GM12878 (cell line): ENCODE measurements around the gene GREB1. TPM values are rescaled to one million over a fixed set of nuclear protein-coding genes. Genes with fewer than 3 reads are reported as not detected.

Source experiments
- ATAC-seq: fragments of 200-7000 bp; cut with Tn5 transposase; 3 replicates; pipeline ENCODE4 v1.9.1; 2020; ENCODE audit warnings: mild to moderate bottlenecking, moderate library complexity
- BruUV-seq: library from RNA; stranded (reverse); fragments of 400-500 nt; replicated peaks from 2 replicates; lab custom pipeline; 2021; lab: Mats Ljungman, UMichigan
- CTCF ChIA-PET: fragments of 300-600 bp; sonication (Branson Sonifier 250); formaldehyde crosslinking; extraction: SDS; loops from one replicate; lab custom pipeline; 2021; ENCODE audit warnings: inconsistent platforms; lab: Yijun Ruan, JAX
- POLR2A ChIA-PET: fragments of 350-600 bp; formaldehyde crosslinking; extraction: SDS; loops from one replicate; lab custom pipeline; 2021; ENCODE audit warnings: inconsistent platforms; lab: Charles Lee
- RAD21 ChIA-PET: fragments of 300-600 bp; sonication (Branson Sonifier 250); formaldehyde crosslinking; loops from one replicate; lab custom pipeline; 2023; ENCODE audit warnings: antibody characterized with exemption; ENCODE audit not compliant: unreplicated experiment; lab: Charles Lee
- SMC1A ChIA-PET: fragments of 300-600 bp; sonication (Branson Sonifier 250); formaldehyde crosslinking; loops from one replicate; lab custom pipeline; 2023; ENCODE audit not compliant: unreplicated experiment, uncharacterized antibody; lab: Charles Lee
- DNase-seq: peaks from one replicate; pipeline ENCODE4 v3.0.0-alpha.2; 2011; ENCODE audit warnings: low read depth, low spot score
- FAIRE-seq: peaks from 3 replicates; lab custom pipeline; 2011; peaks lifted over from hg19 to GRCh38; lab: Jason Lieb, UNC
- H2AFZ ChIP-seq: 2 replicates; pipeline ENCODE4 v1.6.0; 2011; ENCODE audit warnings: low read depth, low read length, control low read depth; ENCODE audit not compliant: control insufficient read depth
- H3K27ac ChIP-seq: 2 replicates; pipeline ENCODE4 v1.5.1; 2011; ENCODE audit warnings: control low read depth; ENCODE audit not compliant: control insufficient read depth, insufficient read depth
- H3K27me3 ChIP-seq, 2 experiments: replicated peaks in 1 of 2; 2 replicates each; pipeline versions ENCODE4 v1.6.0 to v1.6.1; 2011; ENCODE audit warnings: low read length in 1 of 2; ENCODE audit not compliant: control insufficient read depth in 2 of 2, insufficient read depth in 2 of 2
- H3K36me3 ChIP-seq, 2 experiments: 2 replicates each; pipeline ENCODE4 v1.5.1; 2011; ENCODE audit warnings: low read length in 1 of 2; ENCODE audit not compliant: control insufficient read depth in 2 of 2, insufficient read depth in 2 of 2
- H3K4me1 ChIP-seq: 2 replicates; pipeline ENCODE4 v1.6.1; 2011; ENCODE audit warnings: mild to moderate bottlenecking, low read length, moderate library complexity, mixed read lengths; ENCODE audit not compliant: control insufficient read depth, insufficient read depth
- H3K4me2 ChIP-seq: 2 replicates; pipeline ENCODE4 v1.6.0; 2011; ENCODE audit warnings: control low read depth; ENCODE audit not compliant: control insufficient read depth, insufficient read depth
- H3K4me3 ChIP-seq: fragments of 200-600 bp; sonication (generic); 2 replicates; pipeline ENCODE4 v1.5.1; 2016
- H3K79me2 ChIP-seq: 2 replicates; pipeline ENCODE4 v1.6.0; 2011; ENCODE audit warnings: low read length; ENCODE audit not compliant: control insufficient read depth, insufficient read depth
- H3K9ac ChIP-seq: 2 replicates; pipeline ENCODE4 v1.8.0; 2011; ENCODE audit warnings: low read length, control low read depth, mixed read lengths; ENCODE audit not compliant: control insufficient read depth, insufficient read depth
- H3K9me3 ChIP-seq: replicated peaks from 3 replicates; pipeline ENCODE4 v1.5.1; 2011; ENCODE audit warnings: mild to moderate bottlenecking, low read length; ENCODE audit not compliant: control insufficient read depth, insufficient read depth
- H4K20me1 ChIP-seq: 2 replicates; pipeline ENCODE4 v1.6.0; 2011; ENCODE audit not compliant: control insufficient read depth, insufficient read depth
- BHLHE40 ChIP-seq, 2 experiments: fragments of 450-650 bp in 1 of 2; IDR thresholded peaks; 2 replicates each; pipeline ENCODE4 v1.6.1; 2011 to 2017; ENCODE audit warnings: low read depth in 2 of 2, borderline replicate concordance in 1 of 2, improper control_type of control experiment in 1 of 2, low read length in 1 of 2, mild to moderate bottlenecking in 1 of 2
- POLR2AphosphoS5 ChIP-seq: IDR thresholded peaks from 2 replicates; pipeline ENCODE4 v1.6.1; 2011; ENCODE audit warnings: mild to moderate bottlenecking, low read length, inconsistent platforms
- TCF12 ChIP-seq: IDR thresholded peaks from 2 replicates; pipeline ENCODE4 v1.6.1; 2011; ENCODE audit warnings: low read depth, mild to moderate bottlenecking, low read length
- YY1 ChIP-seq: IDR thresholded peaks from 2 replicates; pipeline ENCODE4 v1.6.1; 2011; ENCODE audit warnings: low read depth, mild to moderate bottlenecking, low read length
- ZSCAN29 ChIP-seq: fragments of 450-650 bp; IDR thresholded peaks from 2 replicates; pipeline ENCODE4 v1.6.1; 2017; ENCODE audit warnings: mild to moderate bottlenecking, moderate library complexity
- WGBS: methylation state at CpG from one replicate; pipeline ENCODE4 v1.1.6; 2016; ENCODE audit warnings: low lambda C conversion rate; ENCODE audit not compliant: insufficient replicate concordance, insufficient coverage; ENCODE audit errors: missing lambda C conversion rate; 5-methylcytosine and 5-hydroxymethylcytosine counted together
- in situ Hi-C: fragments of 300-500 bp; cut with MboI; formaldehyde crosslinking; loops from 9 replicates; pipeline ENCODE4 v1.14.3; 2018; ENCODE audit warnings: mixed read lengths
- intact Hi-C: fragments of 100-400 bp; cut with micrococcal nuclease; formaldehyde crosslinking; loops from one replicate; pipeline ENCODE4 v1.14.2; 2022; ENCODE audit not compliant: unreplicated experiment
- polyA plus RNA-seq, 11 experiments: library from polyadenylated mRNA; depleted of rRNA in 4 of 11; unstranded in 6 of 11; stranded (reverse) in 5 of 11; fragments of >200 nt; fragmentation: Nextera tagmentation in 4 of 11; fragmentation: Illumina TruSeq in 1 of 11; extraction: Ambion mirVana in 4 of 11; extraction: Trizol in 1 of 11; gene quantifications; 1 replicate in 1 of 11; 2 replicates in 10 of 11; pipeline versions ENCODE4 v1.2.1 to v1.2.3, GENCODE V29; 2011 to 2016; ENCODE audit warnings: inconsistent platforms in 2 of 11, missing spikeins in 2 of 11, low read depth in 1 of 11
- total RNA-seq, 4 experiments: library from RNA; depleted of rRNA in 3 of 4; stranded (reverse); fragments of >200 nt in 3 of 4; fragmentation: Illumina TruSeq in 1 of 4; extraction: Trizol in 1 of 4; gene quantifications; 2 replicates each; pipeline versions ENCODE4 v1.2.1 to v1.2.3, GENCODE V29; 2013 to 2021
- TF ChIP-seq, protein P1 (sequence below): IDR thresholded peaks from 2 replicates; pipeline ENCODE4 v1.6.1; 2012; ENCODE audit warnings: low read depth, low read length, improper control_type of control experiment
- TF ChIP-seq, protein P2 (sequence below): fragments of 450-650 bp; IDR thresholded peaks from 2 replicates; pipeline ENCODE4 v1.6.1; 2016; ENCODE audit warnings: mild to moderate bottlenecking
- TF ChIP-seq, protein P3 (sequence below): fragments of 450-650 bp; IDR thresholded peaks from 2 replicates; pipeline ENCODE4 v1.6.1; 2017; ENCODE audit warnings: mild to moderate bottlenecking

GREB1 gene
- total and polyA plus RNA-seq, 10 of the 15 experiments (the other 5 are each of a cell fraction or from before 2014, with no cell fraction given): 0.09 to 2.1 (median 0.37) TPM; not detected in 1

DNA sequence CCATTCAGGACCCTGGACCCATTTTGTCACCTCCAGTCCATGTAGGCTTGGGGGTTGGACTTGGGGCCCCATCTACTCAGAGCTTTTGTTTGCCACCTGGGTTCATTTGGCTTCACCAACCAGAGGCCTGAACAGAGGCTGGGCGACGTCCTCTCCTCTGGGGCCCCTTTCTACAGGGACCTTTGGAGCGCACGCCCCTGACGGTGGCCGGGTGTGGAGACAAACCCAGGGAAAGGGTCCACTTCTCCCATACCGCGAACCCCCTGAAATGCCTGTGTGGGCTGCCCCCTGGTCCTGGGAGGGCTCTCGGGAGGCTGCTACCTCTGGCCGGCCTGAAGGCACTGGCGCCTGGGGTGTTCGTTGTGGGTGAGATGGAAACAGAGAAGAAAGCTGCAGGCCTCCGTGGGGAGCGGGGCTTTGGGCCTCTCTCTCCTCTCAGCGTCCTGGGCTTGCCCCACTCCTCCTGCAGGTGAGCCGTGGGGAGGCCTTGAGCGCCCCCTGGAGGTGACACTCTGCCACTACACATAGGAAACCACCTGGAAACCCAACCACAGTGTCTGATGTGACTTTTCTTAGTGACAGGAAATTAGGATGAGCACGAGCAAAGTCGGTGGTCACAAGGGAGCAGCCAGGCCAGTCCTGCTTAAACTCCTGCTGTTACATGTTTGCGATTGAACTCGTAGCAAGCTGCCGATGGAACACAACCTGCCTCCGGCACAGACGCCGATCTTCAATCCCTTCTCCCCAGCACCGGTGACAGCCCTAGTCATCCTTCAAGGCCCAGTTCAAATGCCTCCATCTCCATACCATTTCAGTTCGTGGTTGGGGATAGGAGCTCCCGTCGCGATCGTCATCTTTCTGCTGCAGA is 148.1 kb downstream of the GREB1 start (continued):
- TF ChIP-seq, protein P1, sequence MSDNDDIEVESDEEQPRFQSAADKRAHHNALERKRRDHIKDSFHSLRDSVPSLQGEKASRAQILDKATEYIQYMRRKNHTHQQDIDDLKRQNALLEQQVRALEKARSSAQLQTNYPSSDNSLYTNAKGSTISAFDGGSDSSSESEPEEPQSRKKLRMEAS: no peak
- TF ChIP-seq, protein P2, sequence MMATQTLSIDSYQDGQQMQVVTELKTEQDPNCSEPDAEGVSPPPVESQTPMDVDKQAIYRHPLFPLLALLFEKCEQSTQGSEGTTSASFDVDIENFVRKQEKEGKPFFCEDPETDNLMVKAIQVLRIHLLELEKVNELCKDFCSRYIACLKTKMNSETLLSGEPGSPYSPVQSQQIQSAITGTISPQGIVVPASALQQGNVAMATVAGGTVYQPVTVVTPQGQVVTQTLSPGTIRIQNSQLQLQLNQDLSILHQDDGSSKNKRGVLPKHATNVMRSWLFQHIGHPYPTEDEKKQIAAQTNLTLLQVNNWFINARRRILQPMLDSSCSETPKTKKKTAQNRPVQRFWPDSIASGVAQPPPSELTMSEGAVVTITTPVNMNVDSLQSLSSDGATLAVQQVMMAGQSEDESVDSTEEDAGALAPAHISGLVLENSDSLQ: no peak
- TF ChIP-seq, protein P3, sequence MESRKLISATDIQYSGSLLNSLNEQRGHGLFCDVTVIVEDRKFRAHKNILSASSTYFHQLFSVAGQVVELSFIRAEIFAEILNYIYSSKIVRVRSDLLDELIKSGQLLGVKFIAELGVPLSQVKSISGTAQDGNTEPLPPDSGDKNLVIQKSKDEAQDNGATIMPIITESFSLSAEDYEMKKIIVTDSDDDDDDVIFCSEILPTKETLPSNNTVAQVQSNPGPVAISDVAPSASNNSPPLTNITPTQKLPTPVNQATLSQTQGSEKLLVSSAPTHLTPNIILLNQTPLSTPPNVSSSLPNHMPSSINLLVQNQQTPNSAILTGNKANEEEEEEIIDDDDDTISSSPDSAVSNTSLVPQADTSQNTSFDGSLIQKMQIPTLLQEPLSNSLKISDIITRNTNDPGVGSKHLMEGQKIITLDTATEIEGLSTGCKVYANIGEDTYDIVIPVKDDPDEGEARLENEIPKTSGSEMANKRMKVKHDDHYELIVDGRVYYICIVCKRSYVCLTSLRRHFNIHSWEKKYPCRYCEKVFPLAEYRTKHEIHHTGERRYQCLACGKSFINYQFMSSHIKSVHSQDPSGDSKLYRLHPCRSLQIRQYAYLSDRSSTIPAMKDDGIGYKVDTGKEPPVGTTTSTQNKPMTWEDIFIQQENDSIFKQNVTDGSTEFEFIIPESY: no peak
- TF ChIP-seq YY1 (no peak), POLR2AphosphoS5 (no peak), TCF12 (0 out of 2 replicates have a peak, but pooled peaks have one; percentile 21), ZSCAN29 (no peak)

DNA sequence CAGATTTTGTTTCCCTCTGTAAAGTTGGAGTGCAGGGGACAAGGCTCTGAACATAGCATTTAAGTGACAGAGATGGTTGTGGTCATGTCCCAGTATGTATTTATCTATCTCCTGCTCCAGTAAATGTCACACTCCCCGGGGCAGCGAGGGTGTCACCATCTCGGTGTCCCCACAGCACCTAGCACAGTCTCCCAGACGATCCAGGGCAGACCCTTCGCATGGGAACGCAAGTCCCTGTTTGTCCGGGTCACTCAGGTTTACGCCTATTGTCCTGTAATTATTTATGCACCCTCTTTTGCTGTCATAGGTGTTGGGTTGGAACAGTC is 148.7 kb downstream of the GREB1 start:
- ChIA-PET POLR2A (no interaction called here), CTCF (interaction anchor here (0.6 to 1.5 kb wide), 6 partner anchors 10 to 123 kb away, joined by 3 to 6 read pairs (median 3); no protein-coding TSS in a partner anchor)
- in situ Hi-C loops: no loop called here
- Histone ChIP-seq H3K79me2 (no peaks in the 10 kb centered on the region), H3K27me3 (peaks cover 5 to 10% of the 10 kb centered on the region in 2 experiments; a peak in 3 of 4 replicates)
- TF ChIP-seq BHLHE40 (IDR thresholded peaks at IDR 0.05; ENCODE audit: borderline replicate concordance in 1 of 2, low read depth in 2 of 2, low read length in 1 of 2): no peak
- TF ChIP-seq, all 136 proteins: peak for 0
- no peak overlapping the region for H3K9ac ChIP-seq
- H2AFZ ChIP-seq: no peak overlapping the region
- DNase-seq (no peak), FAIRE-seq (no peak), ATAC-seq (no peak)
- no peaks in the 10 kb centered on the region for H4K20me1 ChIP-seq
- no peak overlapping the region for H3K4me3 ChIP-seq
- RAD21 ChIA-PET: no interaction called here
- H3K4me1 ChIP-seq: no peaks in the 10 kb centered on the region
- 54% methylated on average over 8 of the region's 8 CpGs for WGBS
- H3K4me2 ChIP-seq: no peak overlapping the region
- BruUV-seq: no TSS peak
- intact Hi-C loops: loop anchor here (2.0 kb wide), 1 partner anchor 204 kb away; no protein-coding TSS in a partner anchor
- H3K36me3 ChIP-seq: no peaks in the 10 kb centered on the region
- H3K9me3 ChIP-seq: no peaks in the 10 kb centered on the region
- H3K27ac ChIP-seq: no peak overlapping the region
- SMC1A ChIA-PET: interaction anchor here (0.8 kb wide), 1 partner anchor 98 kb away, joined by 3 read pairs; no protein-coding TSS in a partner anchor
